Muscle of leg (tissue), 11 donors: ENCODE measurements around the gene DLG4. TPM values are rescaled to one million over a fixed set of nuclear protein-coding genes. Genes with fewer than 3 reads are reported as not detected.

Source experiments
- DNase-seq: peaks from one replicate; pipeline ENCODE4 v3.0.0; 2013
- H3K27ac ChIP-seq: one replicate; pipeline ENCODE4 v1.5.1; 2013; ENCODE audit warnings: mild to moderate bottlenecking, low read length, control low read depth
- H3K27me3 ChIP-seq: one replicate; pipeline ENCODE4 v1.6.1; 2013; ENCODE audit warnings: low read length; ENCODE audit not compliant: control insufficient read depth, insufficient read depth
- H3K36me3 ChIP-seq: one replicate; pipeline ENCODE4 v1.6.1; 2013; ENCODE audit warnings: low read length; ENCODE audit not compliant: control insufficient read depth, insufficient read depth
- H3K4me1 ChIP-seq: one replicate; pipeline ENCODE4 v1.6.1; 2013; ENCODE audit warnings: low read length; ENCODE audit not compliant: control insufficient read depth, insufficient read depth
- H3K4me3 ChIP-seq: one replicate; pipeline ENCODE4 v1.5.1; 2013; ENCODE audit warnings: low read length, control low read depth
- H3K9me3 ChIP-seq: replicated peaks from 2 replicates; pipeline ENCODE4 v1.6.1; 2013; ENCODE audit warnings: low read depth, low read length; ENCODE audit not compliant: control insufficient read depth
- WGBS: methylation state at CpG from one replicate; pipeline ENCODE4 v1.1.5; 2013; ENCODE audit warnings: missing lambda C conversion rate; ENCODE audit not compliant: insufficient coverage; 5-methylcytosine and 5-hydroxymethylcytosine counted together
- polyA plus RNA-seq, 8 donors: library from polyadenylated mRNA; unstranded; fragments of 120-200 nt; gene quantifications; one replicate each; pipeline versions ENCODE4 v1.2.1 to v1.2.3, GENCODE V29; 2013; ENCODE audit warnings: inconsistent platforms in 1 of 8, low replicate concordance in 1 of 8; ENCODE audit not compliant: insufficient read length in 8 of 8, insufficient read depth in 1 of 8
- total RNA-seq: library from RNA; stranded (reverse); fragments of 120-200 nt; gene quantifications from one replicate; pipeline ENCODE4 v1.2.4, GENCODE V29; 2013

DLG4 gene
- total and polyA plus RNA-seq, 9 donors = 12.7 to 33.9 (median 22.5) TPM

- Histone ChIP-seq H3K36me3 (peaks cover 60% of the 10 kb centered on the region), H3K9me3 (no peaks in the 10 kb centered on the region), H3K27me3 (no peaks in the 10 kb centered on the region), H3K27ac (no peak overlapping the region), H3K4me1 (peaks cover 25% of the 10 kb centered on the region), H3K4me3 (no peak overlapping the region)
- DNase-seq = no peak
- 72% methylated on average over 5 of the region's 5 CpGs for WGBS
Observed at GRCh38 chr17:7232114-7232513, 12.5 kb upstream of the DLG4 start.

- Histone ChIP-seq H3K27me3 (no peaks in the 10 kb centered on the region), H3K9me3 (no peaks in the 10 kb centered on the region), H3K27ac (no peak overlapping the region), H3K4me1 (peaks cover 17% of the 10 kb centered on the region), H3K4me3 (no peak overlapping the region), H3K36me3 (peaks cover 64% of the 10 kb centered on the region)
- WGBS = 91% methylated on average over 14 of the region's 19 CpGs
- DNase-seq = no peak
Observed at GRCh38 chr17:7229504-7229903, 9.9 kb upstream of the DLG4 start.

GRCh38 chr17:7228920-7229319 is 9.3 kb upstream of the DLG4 start:
- Histone ChIP-seq H3K36me3 (peaks cover 68% of the 10 kb centered on the region), H3K4me1 (peaks cover 20% of the 10 kb centered on the region)

GRCh38 chr17:7226721-7227710 is 7.4 kb upstream of the DLG4 start:
- DNase-seq = no peak
- no peaks in the 10 kb centered on the region for H3K27me3 ChIP-seq
- H3K4me1 ChIP-seq = peaks cover 18% of the 10 kb centered on the region
- H3K27ac ChIP-seq = no peak overlapping the region
- H3K36me3 ChIP-seq = peaks cover 87% of the 10 kb centered on the region
- no peaks in the 10 kb centered on the region for H3K9me3 ChIP-seq
- 94% methylated on average over 29 of the region's 31 CpGs for WGBS
- H3K4me3 ChIP-seq = no peak overlapping the region

More at GRCh38 chr17:7228920-7229319, 9.3 kb upstream of the DLG4 start:
- 94% methylated on average over 8 of the region's 14 CpGs for WGBS
- H3K27ac ChIP-seq = no peak overlapping the region
- H3K4me3 ChIP-seq = no peak overlapping the region
- no peaks in the 10 kb centered on the region for H3K27me3 ChIP-seq
- no peaks in the 10 kb centered on the region for H3K9me3 ChIP-seq
- DNase-seq = no peak

- peaks cover 29% of the 10 kb centered on the region for H3K4me1 ChIP-seq
- 78% methylated on average over 8 of the region's 21 CpGs for WGBS
- H3K27me3 ChIP-seq = no peaks in the 10 kb centered on the region
- H3K27ac ChIP-seq = no peak overlapping the region
- no peaks in the 10 kb centered on the region for H3K9me3 ChIP-seq
- no peak for DNase-seq
- peaks cover 99% of the 10 kb centered on the region for H3K36me3 ChIP-seq
- H3K4me3 ChIP-seq = no peak overlapping the region
Observed at GRCh38 chr17:7225711-7226331, 6.2 kb upstream of the DLG4 start.

GRCh38 chr17:7224661-7225111 is 5.0 kb upstream of the DLG4 start:
- H3K27ac ChIP-seq = no peak overlapping the region

GRCh38 chr17:7224110-7224509 is 4.5 kb upstream of the DLG4 start:
- Histone ChIP-seq H3K36me3 (peaks cover 82% of the 10 kb centered on the region), H3K4me1 (peaks cover 41% of the 10 kb centered on the region), H3K27me3 (no peaks in the 10 kb centered on the region), H3K27ac (peak overlapping the region; percentile 35), H3K4me3 (no peak overlapping the region), H3K9me3 (no peaks in the 10 kb centered on the region)
- no peak for DNase-seq
- WGBS = 90% methylated on average over 2 of the region's 10 CpGs

More at GRCh38 chr17:7224661-7225111, 5.0 kb upstream of the DLG4 start:
- no peak for DNase-seq
- Histone ChIP-seq H3K27me3 (no peaks in the 10 kb centered on the region), H3K4me3 (no peak overlapping the region), H3K36me3 (peaks cover 88% of the 10 kb centered on the region), H3K4me1 (peaks cover 36% of the 10 kb centered on the region), H3K9me3 (no peaks in the 10 kb centered on the region)
- WGBS = 74% methylated on average over 10 of the region's 15 CpGs

GRCh38 chr17:7223375-7223774 is 3.7 kb upstream of the DLG4 start:
- H3K4me3 ChIP-seq = no peak overlapping the region
- H3K4me1 ChIP-seq = peaks cover 48% of the 10 kb centered on the region
- H3K36me3 ChIP-seq = peaks cover 75% of the 10 kb centered on the region
- no peak overlapping the region for H3K27ac ChIP-seq
- H3K9me3 ChIP-seq = no peaks in the 10 kb centered on the region
- no peak for DNase-seq
- H3K27me3 ChIP-seq = no peaks in the 10 kb centered on the region
- WGBS = 79% methylated on average over 3 of the region's 4 CpGs

- 90% methylated on average over 2 of the region's 7 CpGs for WGBS
- DNase-seq = no peak
- H3K27ac ChIP-seq = no peak overlapping the region
- peaks cover 52% of the 10 kb centered on the region for H3K4me1 ChIP-seq
- H3K36me3 ChIP-seq = peaks cover 71% of the 10 kb centered on the region
- H3K9me3 ChIP-seq = no peaks in the 10 kb centered on the region
- H3K27me3 ChIP-seq = no peaks in the 10 kb centered on the region
- no peak overlapping the region for H3K4me3 ChIP-seq
Observed at GRCh38 chr17:7222972-7223292, 3.3 kb upstream of the DLG4 start.
